Right cardiac atrium (tissue), 5 donors: ENCODE results near the gene NFASC. TPM values are rescaled to one million over a fixed set of nuclear protein-coding genes. Genes with fewer than 3 reads are reported as not detected.

Experiments
- ATAC-seq, 2 donors: fragments of 200-7000 bp; cut with Tn5 transposase; one replicate each; pipeline versions ENCODE4 v1.8.0 to v1.9.1; 2020; ENCODE audit warnings: moderate library complexity in 2 of 2, mild to moderate bottlenecking in 1 of 2
- DNase-seq, 3 donors: peaks; one replicate each; pipeline ENCODE4 v3.0.0-alpha.2; 2020
- H3K27ac ChIP-seq: one replicate; pipeline ENCODE4 v1.5.1; 2013; ENCODE audit warnings: mild to moderate bottlenecking, low read length, control low read depth, moderate library complexity
- H3K27me3 ChIP-seq: one replicate; pipeline ENCODE4 v1.6.1; 2013; ENCODE audit not compliant: control insufficient read depth, insufficient read depth
- H3K4me1 ChIP-seq: one replicate; pipeline ENCODE4 v1.6.1; 2013; ENCODE audit warnings: low read length; ENCODE audit not compliant: control insufficient read depth, insufficient read depth
- H3K4me3 ChIP-seq: one replicate; pipeline ENCODE4 v1.5.1; 2013; ENCODE audit warnings: low read length, control low read depth
- H3K9me3 ChIP-seq: one replicate; pipeline ENCODE4 v1.6.1; 2013; ENCODE audit warnings: low read length; ENCODE audit not compliant: control insufficient read depth
- WGBS: extraction: QIAGEN DNeasy Blood & Tissue Kit; methylation state at CpG from one replicate; pipeline ENCODE4 v1.1.7; 2013; 5-methylcytosine and 5-hydroxymethylcytosine counted together
- intact Hi-C, 4 donors: fragments of 100-400 bp; cut with DNase I; formaldehyde crosslinking; loops; one replicate each; pipeline versions ENCODE4 v1.11.0 to v1.14.0; 2022 to 2023
- polyA plus RNA-seq: library from polyadenylated mRNA; stranded (reverse); fragments of 200-250 nt; gene quantifications from one replicate; pipeline ENCODE4 v1.2.3, GENCODE V29; 2013
- total RNA-seq, 4 donors: library from RNA; stranded (reverse); fragmentation: NEBNext Ultra II Directional; extraction: Animal tissue kit (Norgen Biotek cat#: 25700); gene quantifications; one replicate each; pipeline ENCODE4 v1.2.1, GENCODE V29; 2021
- donor health status: healthy with polysubstance abuse.
- donor health status: DM: no; HTN: yes; CAD: no.
- donor health status: DM: no; HTN: no; CAD: no.
- donor health status: DM: no; HTN: yes; CAD: no; lungs with severe emphysema.
- donor health status: DM: yes; HTN: yes; CAD: no.

NFASC gene
- total and polyA plus RNA-seq, 5 donors = 44.2 to 94.2 (median 63.3) TPM

GRCh38 chr1:204873176-204873575 is 2.5 kb downstream of the NFASC start:
- DNase-seq (no peak), ATAC-seq (no peak)
- Histone ChIP-seq H3K4me1 (peaks cover 26% of the 10 kb centered on the region), H3K27me3 (no peaks in the 10 kb centered on the region), H3K27ac (no peak overlapping the region), H3K4me3 (no peak overlapping the region), H3K9me3 (no peaks in the 10 kb centered on the region)
- 87% methylated on average over 2 of the region's 2 CpGs for WGBS
- intact Hi-C loops = no loop called here

- Histone ChIP-seq H3K9me3 (no peaks in the 10 kb centered on the region), H3K27me3 (no peaks in the 10 kb centered on the region), H3K27ac (no peak overlapping the region), H3K4me1 (peaks cover 21% of the 10 kb centered on the region), H3K4me3 (no peak overlapping the region)
- intact Hi-C loops = no loop called here
- ATAC-seq = no peak
- DNase-seq = no peak
- WGBS = 80% methylated on average over 2 of the region's 2 CpGs
Measured at GRCh38 chr1:204873714-204874113, 3.1 kb downstream of the NFASC start.

- no peak for DNase-seq
- intact Hi-C loops = no loop called here
- H3K27ac ChIP-seq = no peak overlapping the region
- H3K4me1 ChIP-seq = peaks cover 21% of the 10 kb centered on the region
- no peaks in the 10 kb centered on the region for H3K27me3 ChIP-seq
- 85% methylated on average over 10 of the region's 10 CpGs for WGBS
- no peak for ATAC-seq
- H3K4me3 ChIP-seq = no peak overlapping the region
- H3K9me3 ChIP-seq = no peaks in the 10 kb centered on the region
Measured at GRCh38 chr1:204874274-204874673, 3.6 kb downstream of the NFASC start.

- Histone ChIP-seq H3K27ac (no peak overlapping the region), H3K4me1 (peaks cover 17% of the 10 kb centered on the region), H3K9me3 (no peaks in the 10 kb centered on the region), H3K4me3 (no peak overlapping the region), H3K27me3 (no peaks in the 10 kb centered on the region)
- 77% methylated on average over 4 of the region's 4 CpGs for WGBS
- ATAC-seq (no peak), DNase-seq (no peak)
- intact Hi-C loops = no loop called here
Measured at GRCh38 chr1:204875255-204875654, 4.6 kb downstream of the NFASC start.

GRCh38 chr1:204878621-204879234 is 8.1 kb downstream of the NFASC start:
- H3K9me3 ChIP-seq = no peaks in the 10 kb centered on the region
- no peak for DNase-seq
- peak in 1 of 2 donors; percentile 60 for ATAC-seq
- no peaks in the 10 kb centered on the region for H3K27me3 ChIP-seq
- no peak overlapping the region for H3K4me3 ChIP-seq
- intact Hi-C loops = no loop called here
- peaks cover 4% of the 10 kb centered on the region for H3K4me1 ChIP-seq
- WGBS = 44% methylated on average over 5 of the region's 5 CpGs
- H3K27ac ChIP-seq = no peak overlapping the region

GRCh38 chr1:204879351-204879750 is 8.7 kb downstream of the NFASC start:
- Histone ChIP-seq H3K4me3 (no peak overlapping the region), H3K4me1 (peaks cover 7% of the 10 kb centered on the region), H3K27me3 (no peaks in the 10 kb centered on the region), H3K9me3 (no peaks in the 10 kb centered on the region), H3K27ac (no peak overlapping the region)
- intact Hi-C loops = no loop called here
- peak in 1 of 2 donors; percentile 62 for ATAC-seq
- DNase-seq = no peak
- WGBS = 55% methylated on average over 3 of the region's 3 CpGs

GRCh38 chr1:204880906-204881305 is 10.2 kb downstream of the NFASC start:
- DNase-seq (no peak), ATAC-seq (no peak)
- intact Hi-C loops = loop anchor here in 1 of 4 donors (10.0 kb wide), 1 partner anchor 54 kb away; no protein-coding TSS in a partner anchor

GRCh38 chr1:204882479-204882878 is 11.8 kb downstream of the NFASC start:
- ATAC-seq (no peak), DNase-seq (no peak)
- Histone ChIP-seq H3K27ac (no peak overlapping the region), H3K4me1 (peaks cover 13% of the 10 kb centered on the region), H3K9me3 (no peaks in the 10 kb centered on the region), H3K27me3 (no peaks in the 10 kb centered on the region), H3K4me3 (no peak overlapping the region)
- 95% methylated on average over 3 of the region's 3 CpGs for WGBS
- intact Hi-C loops = loop anchor here in 1 of 4 donors (10.0 kb wide), 1 partner anchor 52 kb away; no protein-coding TSS in a partner anchor

More at GRCh38 chr1:204880906-204881305, 10.2 kb downstream of the NFASC start:
- WGBS = 92% methylated on average over 7 of the region's 7 CpGs
- H3K4me1 ChIP-seq = peaks cover 13% of the 10 kb centered on the region
- H3K27me3 ChIP-seq = no peaks in the 10 kb centered on the region
- H3K9me3 ChIP-seq = no peaks in the 10 kb centered on the region
- no peak overlapping the region for H3K27ac ChIP-seq
- no peak overlapping the region for H3K4me3 ChIP-seq

GRCh38 chr1:204883405-204883804 is 12.7 kb downstream of the NFASC start:
- Histone ChIP-seq H3K4me3 (no peak overlapping the region), H3K27ac (no peak overlapping the region), H3K27me3 (no peaks in the 10 kb centered on the region), H3K4me1 (peaks cover 13% of the 10 kb centered on the region), H3K9me3 (no peaks in the 10 kb centered on the region)
- WGBS = 75% methylated on average over 3 of the region's 3 CpGs
- DNase-seq (no peak), ATAC-seq (no peak)
- intact Hi-C loops = loop anchor here in 1 of 4 donors (10.0 kb wide), 1 partner anchor 51 kb away; no protein-coding TSS in a partner anchor

GRCh38 chr1:204885288-204885711 is 14.6 kb downstream of the NFASC start:
- Histone ChIP-seq H3K27ac (peak overlapping the region; percentile 72), H3K27me3 (no peaks in the 10 kb centered on the region), H3K9me3 (no peaks in the 10 kb centered on the region), H3K4me3 (no peak overlapping the region), H3K4me1 (peaks cover 17% of the 10 kb centered on the region)
- DNase-seq (peak in 2 of 3 donors; percentile 68 to 84), ATAC-seq (peak; percentile 60 to 64)
- intact Hi-C loops = loop anchor here in 1 of 4 donors (10.0 kb wide), 1 partner anchor 50 kb away; no protein-coding TSS in a partner anchor
- 43% methylated on average over 4 of the region's 4 CpGs for WGBS

GRCh38 chr1:204885790-204886189 is 15.1 kb downstream of the NFASC start:
- no peak for ATAC-seq

More at GRCh38 chr1:204885790-204886189, 15.1 kb downstream of the NFASC start:
- Histone ChIP-seq H3K27me3 (no peaks in the 10 kb centered on the region), H3K27ac (peak overlapping the region; percentile 72), H3K4me1 (peaks cover 18% of the 10 kb centered on the region), H3K4me3 (no peak overlapping the region), H3K9me3 (no peaks in the 10 kb centered on the region)
- intact Hi-C loops = loop anchor here in 1 of 4 donors (10.0 kb wide), 1 partner anchor 49 kb away; no protein-coding TSS in a partner anchor
- no peak for DNase-seq
- 51% methylated on average over 8 of the region's 8 CpGs for WGBS
